PC-9 (cell line): ENCODE results near the gene IZUMO3. TPM values are rescaled to one million over a fixed set of nuclear protein-coding genes. Genes with fewer than 3 reads are reported as not detected.

Source experiments
- BruUV-seq: library from RNA; stranded (reverse); fragments of 400-500 nt; replicated peaks from 2 replicates; lab custom pipeline; 2021; lab: Mats Ljungman, UMichigan
- CTCF ChIA-PET: fragments of 300-600 bp; sonication (Branson Sonifier 250); formaldehyde crosslinking; loops from one replicate; lab custom pipeline; 2022; ENCODE audit warnings: antibody characterized with exemption; lab: Charles Lee
- POLR2A ChIA-PET: fragments of 300-600 bp; sonication (Branson Sonifier 250); formaldehyde crosslinking; loops from one replicate; lab custom pipeline; 2022; ENCODE audit warnings: antibody characterized with exemption; ENCODE audit not compliant: unreplicated experiment; lab: Charles Lee
- DNase-seq, 2 experiments: peaks; one replicate each; pipeline versions ENCODE4 v3.0.0 to v3.0.0-alpha.2; 2015 to 2022; ENCODE audit warnings: mixed read lengths in 1 of 2
- H2AFZ ChIP-seq: fragments of 200-600 bp; sonication (generic); 2 replicates; pipeline ENCODE4 v1.8.1; 2017; ENCODE audit warnings: antibody characterized with exemption
- H3F3A ChIP-seq: fragments of 200-600 bp; sonication (generic); 2 replicates; pipeline ENCODE4 v1.8.1; 2017; ENCODE audit warnings: antibody characterized with exemption, mild to moderate bottlenecking, low read depth; ENCODE audit not compliant: insufficient read depth
- H3K27ac ChIP-seq: fragments of 200-600 bp; sonication (generic); 2 replicates; pipeline ENCODE4 v1.6.1; 2016; ENCODE audit warnings: mixed run types
- H3K27me3 ChIP-seq: fragments of 200-600 bp; sonication (generic); 2 replicates; pipeline ENCODE4 v1.6.1; 2016; ENCODE audit warnings: low read depth, mixed run types; ENCODE audit not compliant: insufficient read depth
- H3K36me3 ChIP-seq: fragments of 200-600 bp; sonication (generic); 2 replicates; pipeline ENCODE4 v1.6.1; 2016; ENCODE audit warnings: low read depth, mixed run types
- H3K4me1 ChIP-seq: fragments of 200-600 bp; sonication (generic); replicated peaks from 2 replicates; pipeline ENCODE4 v1.6.1; 2016; ENCODE audit warnings: mixed run types; ENCODE audit not compliant: insufficient read depth
- H3K4me2 ChIP-seq: fragments of 200-600 bp; sonication (generic); 2 replicates; pipeline ENCODE4 v1.6.1; 2017; ENCODE audit warnings: mixed run types
- H3K4me3 ChIP-seq: fragments of 200-600 bp; sonication (generic); 2 replicates; pipeline ENCODE4 v1.6.1; 2016; ENCODE audit warnings: mixed run types
- H3K79me2 ChIP-seq: fragments of 200-600 bp; sonication (generic); 2 replicates; pipeline ENCODE4 v1.6.1; 2017; ENCODE audit warnings: low read depth, mixed run types
- H3K9me2 ChIP-seq: fragments of 200-600 bp; sonication (generic); 2 replicates; pipeline ENCODE4 v1.8.1; 2017; ENCODE audit warnings: mild to moderate bottlenecking; ENCODE audit not compliant: insufficient read depth
- H3K9me3 ChIP-seq: fragments of 200-600 bp; sonication (generic); 2 replicates; pipeline ENCODE4 v1.8.1; 2016; ENCODE audit warnings: low read depth; ENCODE audit not compliant: insufficient read depth
- H4K20me1 ChIP-seq: fragments of 200-600 bp; sonication (generic); 2 replicates; pipeline ENCODE4 v1.8.1; 2017; ENCODE audit not compliant: insufficient read depth
- EZH2 ChIP-seq: fragments of 200-600 bp; sonication (generic); IDR thresholded peaks from 2 replicates; pipeline ENCODE4 v1.8.0; 2017; ENCODE audit warnings: antibody characterized with exemption, low read depth
- intact Hi-C: fragments of 100-400 bp; cut with micrococcal nuclease; formaldehyde crosslinking; loops from one replicate; pipeline ENCODE4 v1.10.0; 2022; ENCODE audit not compliant: unreplicated experiment
- total RNA-seq: library from RNA; stranded (reverse); gene quantifications from 2 replicates; pipeline ENCODE4 v1.2.3, GENCODE V29; 2021
- TF ChIP-seq, protein P1 (sequence below): fragments of 200-600 bp; sonication (generic); conservative IDR thresholded peaks from 2 replicates; pipeline ENCODE4 v1.6.1; 2017; ENCODE audit warnings: mixed run types, antibody characterized with exemption, mild to moderate bottlenecking, moderate library complexity

IZUMO3 gene
- total RNA-seq, 1 experiment from 2014 or later: not detected

DNA sequence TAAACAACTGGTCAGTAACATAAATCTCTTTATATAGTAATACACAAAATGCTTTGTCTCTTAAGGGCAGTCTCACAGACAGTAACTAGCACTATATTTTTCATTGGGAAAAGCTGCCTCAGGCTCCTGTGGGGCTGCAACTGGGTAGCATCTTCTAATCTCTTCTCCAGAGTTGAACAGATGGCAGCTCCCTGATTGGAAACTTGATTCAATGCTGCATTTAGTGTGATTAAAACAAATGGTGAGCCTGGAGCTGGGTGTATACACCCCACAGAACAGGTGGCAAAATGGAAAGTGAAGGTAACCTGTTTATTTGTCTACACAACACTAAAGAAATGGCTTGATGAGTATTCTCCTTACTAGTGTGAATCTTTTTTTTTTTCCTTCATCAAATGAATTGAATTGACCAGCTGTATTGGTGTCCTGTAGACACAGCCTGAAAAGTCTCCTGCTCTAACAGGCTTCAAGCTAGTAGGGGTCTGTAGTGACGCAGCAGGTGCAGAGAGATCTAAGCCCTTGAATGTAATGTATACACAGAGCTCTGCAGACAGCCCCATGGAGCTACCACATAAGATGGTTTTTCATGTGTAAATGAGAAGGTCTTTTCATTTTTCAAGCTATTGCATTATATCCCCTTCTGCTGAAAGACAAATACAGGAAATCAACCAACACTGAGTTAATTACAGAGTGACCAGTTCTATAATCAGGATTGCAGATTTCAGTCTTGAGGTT, 43.3 kb downstream of the IZUMO3 start:
- no peak for DNase-seq
- Histone ChIP-seq H3K4me2 (no peak overlapping the region), H3K27ac (no peak overlapping the region), H3K36me3 (no peaks in the 10 kb centered on the region), H3K9me3 (no peaks in the 10 kb centered on the region), H2AFZ (no peak overlapping the region), H3K4me3 (no peak overlapping the region), H4K20me1 (no peaks in the 10 kb centered on the region), H3K27me3 (no peaks in the 10 kb centered on the region), H3K79me2 (no peaks in the 10 kb centered on the region), H3K9me2 (no peaks in the 10 kb centered on the region), H3K4me1 (no peaks in the 10 kb centered on the region), H3F3A (no peaks in the 10 kb centered on the region)
- no peak for TF ChIP-seq EZH2
- TF ChIP-seq, protein P1, sequence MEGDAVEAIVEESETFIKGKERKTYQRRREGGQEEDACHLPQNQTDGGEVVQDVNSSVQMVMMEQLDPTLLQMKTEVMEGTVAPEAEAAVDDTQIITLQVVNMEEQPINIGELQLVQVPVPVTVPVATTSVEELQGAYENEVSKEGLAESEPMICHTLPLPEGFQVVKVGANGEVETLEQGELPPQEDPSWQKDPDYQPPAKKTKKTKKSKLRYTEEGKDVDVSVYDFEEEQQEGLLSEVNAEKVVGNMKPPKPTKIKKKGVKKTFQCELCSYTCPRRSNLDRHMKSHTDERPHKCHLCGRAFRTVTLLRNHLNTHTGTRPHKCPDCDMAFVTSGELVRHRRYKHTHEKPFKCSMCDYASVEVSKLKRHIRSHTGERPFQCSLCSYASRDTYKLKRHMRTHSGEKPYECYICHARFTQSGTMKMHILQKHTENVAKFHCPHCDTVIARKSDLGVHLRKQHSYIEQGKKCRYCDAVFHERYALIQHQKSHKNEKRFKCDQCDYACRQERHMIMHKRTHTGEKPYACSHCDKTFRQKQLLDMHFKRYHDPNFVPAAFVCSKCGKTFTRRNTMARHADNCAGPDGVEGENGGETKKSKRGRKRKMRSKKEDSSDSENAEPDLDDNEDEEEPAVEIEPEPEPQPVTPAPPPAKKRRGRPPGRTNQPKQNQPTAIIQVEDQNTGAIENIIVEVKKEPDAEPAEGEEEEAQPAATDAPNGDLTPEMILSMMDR: no peak
- POLR2A ChIA-PET: no interaction called here
- no TSS peak for BruUV-seq
- intact Hi-C loops: no loop called here
- CTCF ChIA-PET: no interaction called here

- Histone ChIP-seq H3K36me3 (no peaks in the 10 kb centered on the region), H3K27ac (no peak overlapping the region), H3F3A (no peaks in the 10 kb centered on the region), H4K20me1 (no peaks in the 10 kb centered on the region), H3K4me2 (no peak overlapping the region), H3K27me3 (no peaks in the 10 kb centered on the region), H3K9me3 (no peaks in the 10 kb centered on the region), H3K4me3 (no peak overlapping the region), H3K9me2 (no peaks in the 10 kb centered on the region), H3K79me2 (no peaks in the 10 kb centered on the region), H2AFZ (no peak overlapping the region), H3K4me1 (no peaks in the 10 kb centered on the region)
- POLR2A ChIA-PET: no interaction called here
- no TSS peak for BruUV-seq
- TF ChIP-seq EZH2: no peak
- TF ChIP-seq, protein P1: no peak
- CTCF ChIA-PET: no interaction called here
- intact Hi-C loops: no loop called here
- no peak for DNase-seq
Measured at GRCh38 chr9:24500761-24501160, 44.9 kb downstream of the IZUMO3 start.

DNA sequence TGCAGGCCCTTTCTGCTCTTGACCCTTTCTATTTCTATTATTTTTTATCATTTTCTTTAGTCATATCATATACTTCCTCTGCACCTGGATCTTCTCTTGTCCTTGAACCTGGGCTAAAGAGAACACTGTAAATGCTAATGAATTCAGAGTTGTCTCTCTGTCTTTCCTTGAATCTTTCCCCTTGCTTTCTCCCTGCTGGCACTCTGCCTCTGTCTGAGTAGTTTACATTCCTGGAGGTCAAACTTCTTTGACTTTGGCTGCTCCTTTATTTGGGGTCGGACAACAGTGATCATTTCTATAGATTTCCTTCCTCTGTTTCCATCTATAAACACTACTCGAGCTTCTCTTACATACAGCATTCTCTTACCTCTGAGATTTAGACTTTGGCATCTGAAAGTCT, 47.1 kb downstream of the IZUMO3 start:
- Histone ChIP-seq H2AFZ (no peak overlapping the region), H3F3A (no peaks in the 10 kb centered on the region), H3K79me2 (no peaks in the 10 kb centered on the region), H3K27me3 (no peaks in the 10 kb centered on the region), H4K20me1 (no peaks in the 10 kb centered on the region), H3K4me2 (no peak overlapping the region), H3K4me3 (no peak overlapping the region), H3K9me3 (no peaks in the 10 kb centered on the region), H3K4me1 (no peaks in the 10 kb centered on the region), H3K36me3 (no peaks in the 10 kb centered on the region), H3K9me2 (no peaks in the 10 kb centered on the region), H3K27ac (no peak overlapping the region)
- BruUV-seq: no TSS peak
- TF ChIP-seq EZH2: no peak
- TF ChIP-seq, protein P1: no peak
- POLR2A ChIA-PET: no interaction called here
- CTCF ChIA-PET: no interaction called here
- intact Hi-C loops: no loop called here
- DNase-seq: no peak
